Activated CD8-positive, alpha-beta memory T cell treated with anti-CD3 and anti-CD28 coated beads for 1 hour (primary cell): Measurements from ENCODE around the gene MAGI1.

ENCODE experiments used
- DNase-seq, 2 donors: peaks; one replicate each; pipeline ENCODE4 v3.0.0-alpha.2; 2020; ENCODE audit warnings: low read depth in 1 of 2; ENCODE audit errors: extremely low read depth in 1 of 2

MAGI1 gene

DNA sequence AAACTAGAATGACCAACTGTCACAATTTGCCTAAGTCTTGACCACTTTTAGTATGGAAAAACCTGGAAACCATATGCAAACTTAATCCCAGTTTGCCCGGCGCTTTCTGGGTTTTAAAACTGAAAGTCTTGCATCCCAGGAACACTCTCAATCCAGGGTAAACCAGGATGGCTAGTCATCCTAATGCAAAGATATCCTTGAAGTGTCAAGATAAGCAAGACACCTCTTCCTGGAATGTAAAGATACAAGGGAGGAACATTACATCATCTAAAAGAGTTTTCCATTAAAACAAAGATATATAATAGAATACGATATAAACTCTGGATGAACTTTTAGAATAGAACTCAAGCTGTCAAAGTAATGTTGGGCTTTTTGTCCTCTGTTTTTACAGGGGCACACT, 188.5 kb downstream of the MAGI1 start:
- no peak for DNase-seq

DNA sequence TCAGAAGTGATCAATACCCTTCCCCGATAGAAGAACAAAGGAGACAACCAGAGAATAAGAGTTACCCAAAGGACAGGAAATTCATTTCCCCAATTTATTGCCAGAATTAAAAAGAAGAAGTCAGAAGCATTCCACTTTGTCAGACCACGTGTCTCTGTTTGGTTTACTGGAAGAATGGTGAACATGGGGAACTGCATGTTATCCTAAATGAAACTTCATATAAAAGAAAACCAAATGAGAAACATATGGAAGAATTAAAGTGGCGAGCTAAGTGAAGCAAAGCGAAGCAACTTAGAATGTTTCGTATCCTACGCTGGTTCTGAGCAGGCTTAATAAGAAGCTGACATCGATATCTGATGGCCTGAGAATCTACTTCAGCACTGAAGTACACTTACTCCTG, 190.7 kb downstream of the MAGI1 start:
- DNase-seq, result no peak

DNA sequence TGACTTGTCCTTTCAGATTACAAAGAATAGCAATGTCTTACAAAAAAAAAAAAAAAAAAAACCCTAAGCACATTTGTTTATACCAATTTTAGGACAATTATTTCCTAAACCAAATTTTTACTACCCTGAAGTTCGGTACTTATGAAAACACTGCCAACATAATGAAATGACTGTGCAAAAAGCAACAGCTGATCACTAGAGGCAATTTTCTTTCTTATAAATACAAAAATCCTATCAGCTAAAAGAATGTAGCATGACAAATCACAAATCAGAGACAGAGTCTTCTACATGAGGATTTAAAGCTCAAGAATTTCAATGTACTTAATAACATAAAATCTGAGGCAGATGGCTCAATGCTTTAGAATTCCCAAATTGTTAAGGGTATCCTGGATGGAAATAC, 191.8 kb downstream of the MAGI1 start:
- no peak for DNase-seq

DNA sequence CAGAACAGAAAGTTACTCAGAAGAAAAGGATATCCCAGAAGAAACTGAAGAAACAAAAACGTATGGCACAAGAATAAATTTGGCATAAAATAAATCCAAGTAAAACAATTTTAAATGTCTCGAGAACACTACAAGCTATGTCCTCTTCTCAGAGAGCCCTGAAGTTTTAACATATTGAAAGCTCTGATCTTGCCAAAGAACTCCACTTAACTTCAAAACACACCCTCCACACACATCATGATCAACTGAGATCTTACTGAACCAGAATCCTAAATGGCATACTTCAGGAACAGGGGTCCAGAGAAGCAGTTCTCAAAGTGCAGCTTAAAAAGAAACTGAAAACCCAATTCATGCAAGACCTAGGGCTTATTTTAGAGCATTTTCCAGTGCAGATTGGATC, 194.3 kb downstream of the MAGI1 start:
- no peak for DNase-seq

DNA sequence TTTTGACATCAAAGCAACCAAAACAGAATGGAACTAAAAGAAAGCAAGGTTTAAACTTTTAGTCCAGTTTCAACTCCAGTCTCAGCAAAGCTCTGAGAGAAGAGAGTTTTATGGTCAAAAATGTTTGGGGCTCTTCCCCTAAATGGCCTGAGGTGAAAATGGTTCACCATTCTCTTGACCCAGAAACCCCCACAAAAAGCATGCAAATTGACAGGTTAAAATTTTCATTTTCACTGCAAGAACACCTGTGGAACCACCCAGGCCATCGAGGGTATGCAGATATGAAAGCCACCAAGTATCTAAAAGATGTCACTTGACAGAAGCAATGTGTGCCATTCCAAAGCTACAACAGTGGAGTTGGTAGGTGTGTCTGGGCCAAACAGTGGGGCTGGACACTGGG, 195.0 kb downstream of the MAGI1 start:
- no peak for DNase-seq

DNA sequence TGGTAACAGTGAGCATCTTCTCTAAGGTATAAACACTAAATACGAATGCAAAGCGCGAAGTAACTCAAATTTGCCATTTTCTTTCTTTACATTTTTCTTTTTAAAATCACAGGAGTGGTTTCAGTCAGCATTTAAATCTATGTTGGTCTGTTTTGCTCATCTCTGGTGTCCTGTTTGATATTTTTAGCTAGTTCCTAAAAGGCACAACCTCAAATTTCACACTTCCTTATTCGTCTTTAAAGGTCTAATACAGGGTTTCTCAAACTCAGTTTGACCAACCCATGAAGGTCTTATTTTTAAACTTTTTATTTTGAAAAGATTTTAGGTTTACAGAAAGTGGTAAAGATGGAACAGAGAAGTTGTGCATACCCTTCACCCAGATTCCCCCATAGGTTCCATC, 201.1 kb downstream of the MAGI1 start:
- no peak for DNase-seq

DNA sequence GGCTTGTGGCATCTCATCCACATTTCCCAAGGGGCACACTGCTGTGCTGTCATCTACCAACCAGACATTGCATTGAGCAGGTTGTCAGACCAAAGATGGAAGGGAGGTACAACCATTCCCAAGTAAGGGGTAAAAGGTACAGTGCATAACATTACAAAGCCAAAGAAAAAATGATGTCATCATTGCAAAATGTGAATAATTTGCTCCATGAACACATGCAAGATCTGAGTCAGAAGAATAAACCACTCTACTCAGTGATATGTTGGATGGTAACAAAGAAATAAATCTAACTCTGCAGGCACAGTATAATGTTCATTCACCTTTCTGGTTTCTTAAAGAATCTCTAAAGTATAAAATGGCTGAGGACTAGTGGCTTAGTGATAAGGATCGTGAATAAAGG, 202.7 kb downstream of the MAGI1 start:
- no peak for DNase-seq

DNA sequence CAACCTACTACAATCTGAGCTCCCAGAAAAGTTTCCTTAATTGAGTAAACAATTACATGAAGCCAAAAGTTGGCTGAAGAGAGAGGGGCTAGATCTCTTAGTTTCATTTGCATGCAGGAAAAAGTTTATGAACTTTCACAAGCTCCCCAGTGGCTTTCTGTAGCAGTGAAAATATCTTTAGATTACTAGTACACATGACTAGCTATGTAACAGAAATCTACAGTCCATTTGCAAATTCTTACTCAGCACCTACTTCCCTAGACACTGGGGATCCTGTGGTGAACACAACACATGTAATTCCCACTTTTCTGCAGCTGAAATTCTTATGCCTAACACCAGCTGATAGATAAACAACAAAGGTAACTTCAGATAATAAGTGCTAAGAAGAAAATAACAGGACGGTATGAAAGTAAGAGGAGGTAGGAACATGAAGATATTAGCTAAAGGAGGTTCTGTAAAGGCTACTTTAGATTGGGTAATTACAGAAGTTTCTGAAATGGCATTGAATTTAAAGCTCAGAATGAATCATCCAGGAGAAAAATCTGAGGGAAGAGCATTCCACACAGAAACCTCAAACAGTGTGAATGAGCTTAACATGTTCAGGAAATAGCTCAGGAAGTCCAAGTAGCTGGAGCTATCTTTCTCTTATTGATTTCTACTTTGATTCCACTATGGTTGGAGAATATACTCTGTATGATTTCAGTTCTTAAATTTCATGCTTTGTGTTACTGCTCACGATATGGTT, 204.8 kb downstream of the MAGI1 start:
- no peak for DNase-seq

DNA sequence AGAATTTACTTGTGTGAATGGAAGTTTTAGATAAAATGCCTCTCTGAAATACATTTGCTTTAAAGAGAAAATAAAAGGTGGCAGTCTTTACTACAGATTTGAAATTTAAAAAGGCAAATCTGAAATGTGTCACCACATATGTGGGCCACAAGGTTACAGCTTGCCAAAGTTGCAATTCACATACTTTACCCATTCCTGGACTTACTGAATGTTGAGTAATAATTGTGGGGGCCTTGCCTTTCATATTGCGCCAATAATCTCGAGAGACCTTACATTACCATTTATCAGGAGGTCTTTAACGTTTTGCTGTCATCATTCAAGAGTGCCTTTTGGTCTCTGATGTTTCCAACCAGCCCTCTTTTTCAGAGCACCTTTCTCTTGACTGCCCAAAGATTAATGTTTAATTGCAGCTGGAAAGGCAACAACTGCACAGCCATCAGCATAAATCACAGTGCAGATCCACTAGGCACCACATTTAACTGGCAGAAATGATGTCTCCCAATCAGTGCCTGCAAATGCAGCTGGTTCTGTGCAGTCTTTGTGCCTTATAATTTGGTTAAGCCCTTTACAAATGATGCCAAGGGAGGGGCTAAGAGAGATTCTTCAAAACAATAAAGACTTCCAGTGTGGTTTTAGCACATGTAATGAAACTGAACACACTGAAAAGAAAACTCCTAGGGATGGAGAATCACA, 206.8 kb downstream of the MAGI1 start:
- DNase-seq, result no peak

DNA sequence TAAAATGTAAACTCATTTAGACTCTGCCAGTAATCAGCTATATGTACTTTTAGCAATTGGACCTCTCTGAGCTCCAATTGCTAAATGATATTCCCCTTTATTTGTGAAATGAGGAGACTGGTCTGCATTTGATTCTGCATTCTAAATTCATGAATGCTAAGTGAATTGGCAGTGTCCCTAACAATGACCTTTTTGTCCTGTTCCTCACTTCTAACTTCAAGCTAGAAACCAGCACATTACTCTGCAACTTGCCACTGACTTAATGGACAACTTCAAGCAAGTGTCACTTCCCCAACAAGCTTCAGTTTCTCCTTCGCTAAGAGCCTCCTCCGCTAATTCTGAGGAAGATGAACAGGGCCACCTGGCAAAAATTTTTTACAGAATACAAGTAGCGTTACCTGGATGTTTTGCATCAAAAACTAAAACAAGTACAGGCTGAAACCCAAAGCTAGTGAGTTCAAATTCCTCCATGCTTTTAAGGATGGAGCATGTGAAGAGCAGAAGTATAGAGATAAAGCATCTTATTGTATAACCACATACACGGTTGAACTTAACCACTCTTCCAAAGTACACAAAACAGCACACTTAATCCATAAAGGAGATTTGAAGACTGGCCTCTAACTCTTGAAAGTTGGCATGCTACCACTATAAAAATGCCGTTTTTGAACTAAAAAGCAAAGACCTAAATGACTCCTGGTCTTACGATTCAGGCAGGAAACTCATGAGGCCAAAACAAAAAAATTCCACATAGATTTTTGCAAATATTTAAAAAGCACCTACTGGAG, 207.6 kb downstream of the MAGI1 start:
- no peak for DNase-seq

DNA sequence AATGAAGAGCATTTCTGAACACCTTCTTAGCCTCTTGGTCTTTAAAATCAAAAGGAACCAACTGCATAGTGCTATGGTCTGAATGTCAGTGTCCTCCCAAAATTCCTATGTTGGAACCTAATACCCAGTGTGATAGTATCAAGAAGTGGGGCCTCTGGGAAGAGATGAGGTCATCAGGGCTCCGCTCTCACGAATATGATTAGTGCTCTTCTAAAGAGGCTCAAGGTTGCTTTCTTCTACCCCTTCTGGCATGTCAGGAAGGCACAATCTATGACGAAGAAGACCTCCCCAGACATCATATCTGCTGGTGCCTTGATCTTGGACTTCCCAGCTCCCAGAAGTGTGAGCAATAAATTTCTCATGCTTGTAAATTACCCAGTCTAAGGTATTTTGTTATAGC, 209.5 kb downstream of the MAGI1 start:
- no peak for DNase-seq

DNA sequence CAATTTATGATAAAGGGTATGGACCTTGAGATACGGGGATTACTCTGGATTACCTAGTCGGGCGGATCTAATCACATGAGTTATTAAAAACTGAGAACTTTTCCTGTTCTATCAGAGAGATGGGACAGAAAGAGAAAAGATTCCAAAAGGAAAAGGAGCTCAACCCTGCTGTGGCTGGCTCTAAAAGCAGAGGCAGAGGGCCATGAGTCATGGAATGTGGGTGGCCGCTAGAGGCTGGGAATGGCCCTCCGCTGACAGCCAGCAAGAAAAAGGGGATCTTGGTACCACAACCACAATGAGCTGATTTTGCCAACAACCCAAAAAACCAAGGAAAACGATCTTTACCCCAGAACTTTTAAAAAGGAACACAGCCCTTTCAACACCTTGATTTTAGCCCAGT, 210.0 kb downstream of the MAGI1 start:
- no peak for DNase-seq

DNA sequence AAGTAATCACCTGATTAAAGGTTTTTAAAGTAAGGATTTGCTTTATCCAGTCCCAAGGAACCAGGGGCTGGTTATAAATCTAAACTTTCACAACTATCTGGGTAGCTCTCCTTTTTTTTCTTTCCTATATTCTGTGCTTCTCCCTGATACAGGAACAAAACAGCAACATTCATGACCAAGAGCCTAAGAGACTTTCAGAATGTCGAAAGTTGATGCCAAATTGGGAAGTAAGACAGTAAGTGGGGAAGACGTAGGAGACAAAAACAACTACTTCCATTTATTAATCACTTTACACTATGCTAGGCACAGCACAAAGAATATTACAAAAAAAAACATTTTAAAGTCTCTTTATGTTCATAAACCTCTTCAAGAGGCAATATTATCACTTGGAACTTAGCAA, 211.6 kb downstream of the MAGI1 start:
- no peak for DNase-seq

DNA sequence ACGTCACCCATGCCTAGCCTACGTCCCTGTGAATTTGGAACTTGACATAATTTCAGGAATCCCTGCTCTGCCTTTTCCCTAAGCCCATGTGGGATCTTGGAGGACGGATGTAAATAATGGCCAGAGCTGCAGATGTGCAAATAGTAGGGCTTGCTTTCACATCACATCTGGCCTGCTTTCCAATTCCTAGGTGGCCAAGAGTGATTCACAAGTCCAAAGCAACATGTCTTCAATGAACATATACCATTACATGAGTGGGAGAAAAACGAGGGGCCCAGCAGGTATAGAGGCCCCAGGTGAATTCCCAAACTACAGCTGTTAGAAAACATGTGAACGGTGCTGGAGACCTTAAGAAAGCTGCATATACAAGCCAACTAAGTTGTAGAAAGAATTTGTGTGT, 214.6 kb downstream of the MAGI1 start:
- DNase-seq, result no peak

DNA sequence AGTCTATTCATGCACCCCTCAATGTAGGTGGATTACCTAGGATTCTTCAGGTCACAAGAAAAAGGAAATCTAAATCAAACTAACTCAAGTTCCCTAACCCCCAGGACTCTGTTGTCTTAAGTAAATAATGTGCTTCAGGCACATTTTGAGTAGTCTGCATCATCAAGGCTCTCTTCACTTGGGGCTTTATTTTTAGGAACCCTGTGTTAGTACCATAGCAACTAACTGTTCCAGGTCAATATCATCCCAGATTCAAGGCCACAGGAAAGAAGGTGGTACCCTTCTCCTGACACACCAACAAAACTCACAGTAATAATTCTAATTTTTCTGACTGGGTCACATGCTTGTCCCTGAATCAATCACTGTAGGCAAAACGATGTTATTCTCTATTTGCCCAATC, 218.1 kb downstream of the MAGI1 start:
- no peak for DNase-seq

DNA sequence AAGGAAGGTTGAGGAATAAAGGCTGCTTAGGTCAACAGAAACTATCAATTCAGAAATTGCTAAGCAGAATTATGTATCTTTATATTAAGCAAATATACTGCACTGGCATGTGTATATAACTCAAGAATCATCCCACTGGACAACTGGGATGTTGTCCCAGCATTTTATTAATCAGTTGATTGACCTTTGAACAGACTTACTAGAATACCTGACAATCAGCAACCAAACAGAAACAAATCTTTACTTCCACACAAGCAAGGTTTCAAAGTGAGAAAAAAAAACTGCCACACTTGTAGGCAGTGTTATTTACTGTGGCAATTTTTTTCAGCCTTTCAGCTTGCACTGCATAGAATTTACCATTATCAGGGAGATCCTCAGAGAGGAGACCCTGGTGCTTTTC, 218.8 kb downstream of the MAGI1 start:
- DNase-seq, result no peak

DNA sequence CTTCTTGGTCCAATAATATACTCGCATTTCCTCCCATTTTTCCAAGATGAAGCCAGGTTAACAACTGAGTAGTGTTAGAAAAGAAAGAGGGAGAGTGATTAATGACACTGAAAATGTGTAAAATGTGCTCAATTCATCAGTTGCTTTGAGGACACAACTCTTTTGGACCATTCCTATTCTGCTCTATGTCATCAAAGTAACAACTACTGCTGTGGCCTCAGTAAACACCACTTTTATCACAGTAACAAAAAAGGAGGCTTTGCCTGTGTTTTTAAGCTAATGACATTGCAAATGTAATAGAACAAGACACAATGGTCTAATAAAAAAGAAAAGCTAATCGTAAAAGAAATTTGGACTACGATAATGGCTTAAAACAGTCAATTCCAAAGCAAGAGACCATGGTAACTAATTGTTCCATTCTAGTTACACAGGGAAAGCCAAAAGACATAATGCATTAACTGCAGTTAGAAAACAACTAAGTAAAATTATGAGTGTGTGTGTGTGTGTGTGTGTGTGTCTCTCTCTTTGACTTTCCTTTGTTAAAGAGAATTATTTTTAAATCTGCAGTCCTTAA, 221.1 kb downstream of the MAGI1 start:
- no peak for DNase-seq

DNA sequence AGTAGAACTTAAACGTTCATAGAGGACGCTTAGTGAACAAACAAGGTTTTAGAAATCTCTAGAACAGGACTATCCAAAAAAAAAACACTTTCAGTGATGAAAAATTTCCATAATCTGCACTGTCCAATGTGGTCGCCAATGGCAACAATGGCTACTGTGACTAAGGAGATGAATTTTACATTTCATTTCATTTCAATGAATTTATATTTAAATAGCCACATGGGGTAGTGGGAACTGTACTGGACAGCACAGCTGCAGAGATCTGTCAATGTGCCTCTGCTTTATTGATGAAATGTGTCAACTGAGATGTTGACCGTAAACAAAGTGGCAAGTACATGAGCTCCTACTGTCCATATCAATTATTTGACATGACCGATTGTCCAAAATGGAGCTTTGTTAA, 222.5 kb downstream of the MAGI1 start:
- no peak for DNase-seq

DNA sequence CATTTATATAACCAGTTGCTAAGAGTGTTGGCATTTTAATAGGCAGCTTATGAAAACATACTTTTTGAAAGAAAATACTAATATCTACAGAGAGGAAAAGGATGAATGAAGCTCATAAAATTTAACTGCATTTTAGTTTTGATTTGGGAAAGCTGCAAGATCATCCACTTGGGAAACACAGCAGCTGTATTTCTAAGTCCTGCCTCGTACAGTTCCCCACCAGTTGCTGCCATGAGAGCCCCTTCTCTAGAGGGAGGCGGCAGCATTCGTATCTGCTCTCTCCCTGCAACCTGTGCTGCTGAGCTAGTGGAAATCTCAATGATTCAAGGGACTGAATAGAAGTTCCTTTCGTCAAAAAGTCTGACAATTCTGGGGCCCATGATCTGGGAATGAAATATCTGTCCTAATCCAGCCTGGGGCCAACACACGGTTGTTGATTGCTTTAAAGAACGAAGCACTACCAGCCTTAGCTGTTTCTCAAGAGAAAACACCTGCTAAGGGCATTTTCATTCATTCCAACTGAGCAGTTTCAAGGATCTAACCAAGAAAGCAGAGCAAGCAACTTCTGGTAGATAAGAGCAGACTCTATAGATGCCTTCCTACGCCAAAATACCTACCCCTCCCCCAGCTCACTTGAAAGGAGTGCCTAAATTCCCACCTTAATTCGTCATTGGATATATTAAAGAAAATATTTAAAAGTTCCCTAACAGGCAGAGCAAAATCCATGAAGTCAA, 223.7 kb downstream of the MAGI1 start:
- no peak for DNase-seq

DNA sequence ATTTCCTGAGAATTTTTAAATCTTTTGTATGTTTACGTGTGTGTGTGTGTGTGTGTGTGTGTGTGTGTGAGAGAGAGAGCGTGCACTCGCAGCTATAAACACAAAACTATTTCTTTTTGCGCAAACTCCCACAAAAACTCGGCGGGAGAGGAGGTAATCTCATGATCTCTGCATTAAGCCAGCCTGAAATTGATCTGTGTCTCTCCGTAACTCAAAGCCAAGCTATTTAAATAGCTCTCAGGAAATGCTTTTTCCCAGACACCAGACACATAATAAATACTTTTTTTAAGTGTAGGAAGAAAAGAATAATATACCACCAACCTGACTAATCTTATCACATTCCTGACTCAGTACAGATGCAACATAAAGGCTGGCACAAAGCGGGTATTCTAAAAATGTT, 226.8 kb downstream of the MAGI1 start:
- no peak for DNase-seq
